RWPE2 (cell line): ENCODE data around the gene SMG1.
"Not testable (repeated sequence)": the region's sequence is repeated elsewhere in the genome, so short reads cannot be mapped to it uniquely, and the experiment has no call there.

Experiments
- ATAC-seq: fragments of 200-7000 bp; cut with Tn5 transposase; 3 replicates; pipeline ENCODE4 v1.9.1; 2021; ENCODE audit warnings: low read depth
- DNase-seq: peaks from one replicate; pipeline ENCODE4 v3.0.0-alpha.2; 2020; ENCODE audit warnings: low spot score
- H3K27ac ChIP-seq: fragments of 450-650 bp; 2 replicates; pipeline ENCODE4 v1.5.1; 2017; ENCODE audit warnings: mild to moderate bottlenecking; ENCODE audit not compliant: poor library complexity, severe bottlenecking
- H3K27me3 ChIP-seq: fragments of 250-450 bp; sonication (Bioruptor Pico); 2 replicates; pipeline ENCODE4 v1.5.1; 2021; ENCODE audit warnings: mild to moderate bottlenecking, moderate library complexity; ENCODE audit not compliant: insufficient read depth, poor library complexity, severe bottlenecking
- H3K36me3 ChIP-seq: fragments of 250-450 bp; sonication (Bioruptor Pico); 2 replicates; pipeline ENCODE4 v1.5.1; 2020; ENCODE audit warnings: low read depth, mild to moderate bottlenecking, moderate library complexity
- H3K4me1 ChIP-seq: fragments of 250-450 bp; sonication (Bioruptor Pico); 2 replicates; pipeline ENCODE4 v1.5.1; 2021; ENCODE audit warnings: mild to moderate bottlenecking, moderate library complexity; ENCODE audit not compliant: insufficient read depth, poor library complexity, severe bottlenecking
- H3K4me3 ChIP-seq: fragments of 250-450 bp; sonication (Bioruptor Pico); 2 replicates; pipeline ENCODE4 v1.5.1; 2021; ENCODE audit warnings: mild to moderate bottlenecking, moderate library complexity; ENCODE audit not compliant: severe bottlenecking
- H3K9me3 ChIP-seq: fragments of 250-450 bp; sonication (Bioruptor Pico); 2 replicates; pipeline ENCODE4 v1.5.1; 2021; ENCODE audit warnings: mild to moderate bottlenecking, moderate library complexity; ENCODE audit not compliant: severe bottlenecking
- CTCF ChIP-seq: fragments of 450-650 bp; IDR thresholded peaks from one replicate; pipeline ENCODE4 v1.5.1; 2017; ENCODE audit warnings: mild to moderate bottlenecking, moderate library complexity; ENCODE audit not compliant: poor library complexity, severe bottlenecking

Gene SMG1

GRCh38 chr16:18767217-18767616 lies 159.0 kb downstream of the SMG1 start:
- H3K36me3 ChIP-seq, DNase-seq, H3K9me3 ChIP-seq, H3K27ac ChIP-seq, ATAC-seq, H3K27me3 ChIP-seq, H3K4me1 ChIP-seq, H3K4me3 ChIP-seq: not testable (repeated sequence)

GRCh38 chr16:18762713-18763112 lies 163.5 kb downstream of the SMG1 start:
- not testable (repeated sequence) for H3K9me3 ChIP-seq, H3K27me3 ChIP-seq, H3K4me3 ChIP-seq, H3K36me3 ChIP-seq, H3K27ac ChIP-seq, H3K4me1 ChIP-seq, DNase-seq
- peak; percentile 31 for ATAC-seq

GRCh38 chr16:18759598-18760520 lies 166.3 kb downstream of the SMG1 start:
- DNase-seq, H3K27ac ChIP-seq, H3K4me3 ChIP-seq, H3K4me1 ChIP-seq, H3K36me3 ChIP-seq, H3K27me3 ChIP-seq, H3K9me3 ChIP-seq: not testable (repeated sequence)
- TF ChIP-seq CTCF, result peak; percentile 36
- peak; percentile 89 for ATAC-seq

GRCh38 chr16:18757960-18758660 lies 168.1 kb downstream of the SMG1 start:
- not testable (repeated sequence) for DNase-seq, H3K27me3 ChIP-seq, H3K36me3 ChIP-seq, H3K9me3 ChIP-seq, H3K4me1 ChIP-seq, ATAC-seq, H3K27ac ChIP-seq, H3K4me3 ChIP-seq

GRCh38 chr16:18756639-18757038 lies 169.6 kb downstream of the SMG1 start:
- DNase-seq, H3K27me3 ChIP-seq, H3K36me3 ChIP-seq, H3K4me1 ChIP-seq, ATAC-seq, H3K9me3 ChIP-seq, H3K4me3 ChIP-seq, H3K27ac ChIP-seq: not testable (repeated sequence)
